CD4-positive, CD25-positive, alpha-beta regulatory T cell (primary cell): ENCODE measurements around the gene ING3. TPM values are rescaled to one million over a fixed set of nuclear protein-coding genes. Genes with fewer than 3 reads are reported as not detected.
A peak's percentile ranks its signal among the peaks of the same experiment; 100 is the strongest.

Experiments
- ATAC-seq, 2 donors: fragments of 150-1000 bp; cut with Tn5 transposase; one replicate each; pipeline ENCODE4 v1.10.0; 2021; ENCODE audit warnings: low read depth in 2 of 2, moderate number of reproducible peaks in 2 of 2, moderate library complexity in 1 of 2
- DNase-seq, 3 donors: peaks; one replicate each; pipeline versions ENCODE4 v3.0.0 to v3.0.0-alpha.2; 2012 to 2022; ENCODE audit warnings: mixed read lengths in 1 of 3
- H3K27ac ChIP-seq: one replicate; pipeline ENCODE4 v1.7.0; 2013; ENCODE audit warnings: mild to moderate bottlenecking, low read length; ENCODE audit not compliant: insufficient read depth, poor library complexity, severe bottlenecking
- H3K27me3 ChIP-seq: one replicate; pipeline ENCODE4 v1.7.0; 2013; ENCODE audit warnings: low read length; ENCODE audit not compliant: control insufficient read depth, insufficient read depth
- H3K36me3 ChIP-seq: one replicate; pipeline ENCODE4 v1.7.0; 2013; ENCODE audit warnings: mild to moderate bottlenecking, low read length, moderate library complexity; ENCODE audit not compliant: control insufficient read depth, insufficient read depth
- H3K4me1 ChIP-seq: 2 replicates; pipeline ENCODE4 v1.7.0; 2013; ENCODE audit warnings: mild to moderate bottlenecking, low read length; ENCODE audit not compliant: insufficient read depth, control insufficient read depth, poor library complexity, severe bottlenecking
- H3K4me3 ChIP-seq: one replicate; pipeline ENCODE4 v1.7.0; 2013; ENCODE audit warnings: low read depth, mild to moderate bottlenecking, low read length, moderate library complexity
- H3K9me3 ChIP-seq, 2 experiments: 1 replicate in 1 of 2; 2 replicates in 1 of 2; pipeline ENCODE4 v1.7.0; 2013; ENCODE audit warnings: low read length in 2 of 2, mild to moderate bottlenecking in 1 of 2, moderate library complexity in 1 of 2; ENCODE audit not compliant: control insufficient read depth in 2 of 2
- H3K27ac Mint-ChIP-seq, 3 donors: one replicate each; pipeline ENCODE4 v1.8.0; 2020 to 2022; ENCODE audit warnings: mild to moderate bottlenecking in 3 of 3, mixed read lengths in 3 of 3, moderate library complexity in 2 of 3
- H3K27me3 Mint-ChIP-seq: one replicate; pipeline ENCODE4 v1.8.0; 2022; ENCODE audit warnings: mild to moderate bottlenecking, mixed read lengths
- H3K36me3 Mint-ChIP-seq: one replicate; pipeline ENCODE4 v1.8.0; 2020; ENCODE audit warnings: mixed read lengths
- H3K4me1 Mint-ChIP-seq, 4 donors: one replicate each; pipeline ENCODE4 v1.8.0; 2020 to 2022; ENCODE audit warnings: mixed read lengths in 4 of 4, mild to moderate bottlenecking in 1 of 4
- H3K4me3 Mint-ChIP-seq, 4 donors: one replicate each; pipeline ENCODE4 v1.8.0; 2020 to 2022; ENCODE audit warnings: mild to moderate bottlenecking in 4 of 4, mixed read lengths in 4 of 4, moderate library complexity in 3 of 4
- H3K9me3 Mint-ChIP-seq, 7 donors: one replicate each; pipeline ENCODE4 v1.8.0; 2020 to 2022; ENCODE audit warnings: mixed read lengths in 7 of 7, mild to moderate bottlenecking in 3 of 7, moderate library complexity in 2 of 7
- polyA plus RNA-seq, 4 donors: library from polyadenylated mRNA; unstranded; fragments of 300-500 nt; fragmentation: Illumina TruSeq; gene quantifications; one replicate each; pipeline ENCODE4 v1.2.3, GENCODE V29; 2021
- total RNA-seq: library from RNA; stranded (reverse); gene quantifications from one replicate; pipeline ENCODE4 v1.2.3, GENCODE V29; 2022

Gene ING3
- total and polyA plus RNA-seq, 5 donors from 2014 or later: 30.4 to 49.3 (median 40.2) TPM

- Histone ChIP-seq H3K9me3 (no peaks in the 10 kb centered on the region), H3K4me1 (no peaks in the 10 kb centered on the region), H3K36me3 (no peaks in the 10 kb centered on the region), H3K4me3 (no peak overlapping the region), H3K27me3 (no peaks in the 10 kb centered on the region), H3K27ac (no peak overlapping the region)
- Mint-ChIP-seq H3K4me1 (no peaks in the 10 kb centered on the region), H3K27me3 (peaks cover 24% of the 10 kb centered on the region), H3K36me3 (no peaks in the 10 kb centered on the region), H3K9me3 (no peaks in the 10 kb centered on the region), H3K4me3 (no peak overlapping the region), H3K27ac (no peak overlapping the region)
- DNase-seq (no peak), ATAC-seq (peak in 1 of 2 donors; percentile 14)
These were observed 25.7 kb upstream of the ING3 start for GRCh38 chr7:120924837-120925236.

- peaks cover 20% of the 10 kb centered on the region for H3K27me3 Mint-ChIP-seq
- ATAC-seq: no peak
These were observed 25.2 kb upstream of the ING3 start for GRCh38 chr7:120925392-120925791.

GRCh38 chr7:120926943-120927346 is 23.6 kb upstream of the ING3 start:
- no peaks in the 10 kb centered on the region for H3K36me3 Mint-ChIP-seq
- peak overlapping the region in 1 of 3 donors; percentile 68 for H3K27ac Mint-ChIP-seq
- no peaks in the 10 kb centered on the region for H3K4me1 ChIP-seq
- H3K9me3 ChIP-seq: no peaks in the 10 kb centered on the region
- H3K36me3 ChIP-seq: no peaks in the 10 kb centered on the region
- H3K27me3 Mint-ChIP-seq: peaks cover 24% of the 10 kb centered on the region
- ATAC-seq (no peak), DNase-seq (no peak)
- H3K9me3 Mint-ChIP-seq: no peaks in the 10 kb centered on the region
- peak overlapping the region in 1 of 4 donors; percentile 76 for H3K4me3 Mint-ChIP-seq
- H3K27me3 ChIP-seq: no peaks in the 10 kb centered on the region
- H3K4me3 ChIP-seq: no peak overlapping the region
- peaks cover 0 to 7% (median 3%) of the 10 kb centered on the region in 4 donors for H3K4me1 Mint-ChIP-seq
- H3K27ac ChIP-seq: no peak overlapping the region

More at GRCh38 chr7:120925392-120925791, 25.2 kb upstream of the ING3 start:
- no peak for DNase-seq
- Mint-ChIP-seq H3K4me3 (no peak overlapping the region), H3K4me1 (no peaks in the 10 kb centered on the region), H3K27ac (no peak overlapping the region), H3K9me3 (no peaks in the 10 kb centered on the region), H3K36me3 (no peaks in the 10 kb centered on the region)
- H3K9me3 ChIP-seq: no peaks in the 10 kb centered on the region
- H3K27ac ChIP-seq: no peak overlapping the region
- no peaks in the 10 kb centered on the region for H3K27me3 ChIP-seq
- H3K36me3 ChIP-seq: no peaks in the 10 kb centered on the region
- no peaks in the 10 kb centered on the region for H3K4me1 ChIP-seq
- no peak overlapping the region for H3K4me3 ChIP-seq

- Histone ChIP-seq H3K27me3 (no peaks in the 10 kb centered on the region), H3K27ac (no peak overlapping the region)
- no peak for ATAC-seq
These were observed 23.0 kb upstream of the ING3 start for GRCh38 chr7:120927454-120928103.

GRCh38 chr7:120931243-120931642 is 19.3 kb upstream of the ING3 start:
- H3K4me3 Mint-ChIP-seq: no peak overlapping the region
- no peaks in the 10 kb centered on the region for H3K36me3 Mint-ChIP-seq
- H3K27me3 Mint-ChIP-seq: peaks cover 13% of the 10 kb centered on the region

More at GRCh38 chr7:120927454-120928103, 23.0 kb upstream of the ING3 start:
- Mint-ChIP-seq H3K27ac (peak overlapping the region in 1 of 3 donors; percentile 68), H3K27me3 (peaks cover 19% of the 10 kb centered on the region), H3K9me3 (no peaks in the 10 kb centered on the region), H3K4me1 (peaks cover 0 to 7% (median 4%) of the 10 kb centered on the region in 4 donors), H3K4me3 (no peak overlapping the region), H3K36me3 (no peaks in the 10 kb centered on the region)
- DNase-seq: no peak
- no peaks in the 10 kb centered on the region for H3K4me1 ChIP-seq
- no peaks in the 10 kb centered on the region for H3K36me3 ChIP-seq
- H3K4me3 ChIP-seq: no peak overlapping the region
- H3K9me3 ChIP-seq: no peaks in the 10 kb centered on the region

DNA sequence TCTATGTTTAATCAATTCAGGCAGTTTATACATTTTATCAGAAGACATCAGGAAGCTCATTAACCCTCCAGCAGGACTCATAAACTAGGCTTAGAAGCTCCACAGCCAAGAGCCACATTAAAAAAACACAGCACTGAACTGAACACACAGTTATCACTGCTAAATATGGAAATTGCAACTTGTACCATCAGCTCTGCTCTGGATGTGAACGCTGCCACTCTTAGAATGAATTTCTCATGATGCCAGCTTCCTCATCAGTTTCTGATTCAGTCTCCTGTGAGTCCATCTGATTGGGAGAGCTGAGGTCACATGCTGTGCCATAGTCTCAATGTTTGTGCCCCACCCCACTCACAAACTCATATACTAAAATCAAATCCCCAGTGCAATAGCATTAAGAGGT is 17.1 kb upstream of the ING3 start:
- ATAC-seq (no peak), DNase-seq (no peak)
- H3K4me1 Mint-ChIP-seq: peaks cover 0 to 12% (median 7%) of the 10 kb centered on the region in 4 donors
- H3K4me3 ChIP-seq: no peak overlapping the region
- H3K27ac Mint-ChIP-seq: no peak overlapping the region
- no peaks in the 10 kb centered on the region for H3K4me1 ChIP-seq
- no peaks in the 10 kb centered on the region for H3K9me3 ChIP-seq
- no peak overlapping the region for H3K27ac ChIP-seq
- no peaks in the 10 kb centered on the region for H3K36me3 Mint-ChIP-seq
- no peaks in the 10 kb centered on the region for H3K9me3 Mint-ChIP-seq
- H3K36me3 ChIP-seq: no peaks in the 10 kb centered on the region
- peaks cover 16% of the 10 kb centered on the region for H3K27me3 Mint-ChIP-seq
- peaks cover 4% of the 10 kb centered on the region for H3K27me3 ChIP-seq
- H3K4me3 Mint-ChIP-seq: no peak overlapping the region

More at GRCh38 chr7:120931243-120931642, 19.3 kb upstream of the ING3 start:
- no peak overlapping the region for H3K27ac ChIP-seq
- DNase-seq (no peak), ATAC-seq (no peak)
- no peaks in the 10 kb centered on the region for H3K9me3 ChIP-seq
- H3K4me1 Mint-ChIP-seq: peaks cover 0 to 12% (median 7%) of the 10 kb centered on the region in 4 donors
- peaks cover 4% of the 10 kb centered on the region for H3K27me3 ChIP-seq
- no peaks in the 10 kb centered on the region for H3K36me3 ChIP-seq
- no peak overlapping the region for H3K27ac Mint-ChIP-seq
- H3K9me3 Mint-ChIP-seq: no peaks in the 10 kb centered on the region
- no peak overlapping the region for H3K4me3 ChIP-seq
- no peaks in the 10 kb centered on the region for H3K4me1 ChIP-seq

DNA sequence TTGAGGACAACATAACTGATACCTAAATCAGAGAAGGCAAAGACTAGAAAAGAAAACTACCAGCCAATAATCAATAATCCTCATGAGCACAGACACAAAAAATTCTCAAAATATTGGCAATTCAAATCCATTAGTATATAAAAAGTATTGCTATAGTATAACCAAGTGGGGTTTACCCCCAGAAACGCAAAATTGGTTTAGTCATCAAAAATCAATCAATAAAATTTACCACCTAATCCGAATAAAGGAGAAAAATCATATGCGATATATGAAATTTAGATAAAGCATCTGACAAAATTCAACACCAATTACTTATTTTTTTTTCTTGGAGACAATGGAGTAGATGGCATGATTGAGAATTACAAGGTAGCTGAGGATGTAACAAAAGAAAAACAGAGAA is 11.2 kb upstream of the ING3 start:
- H3K9me3 ChIP-seq: no peaks in the 10 kb centered on the region
- Mint-ChIP-seq H3K4me3 (no peak overlapping the region), H3K27me3 (peaks cover 13% of the 10 kb centered on the region), H3K9me3 (peaks cover 0 to 1% (median 0%) of the 10 kb centered on the region in 7 donors), H3K27ac (no peak overlapping the region), H3K4me1 (no peaks in the 10 kb centered on the region), H3K36me3 (no peaks in the 10 kb centered on the region)
- peaks cover 7% of the 10 kb centered on the region for H3K27me3 ChIP-seq
- no peaks in the 10 kb centered on the region for H3K36me3 ChIP-seq
- DNase-seq (no peak), ATAC-seq (no peak)
- no peak overlapping the region for H3K4me3 ChIP-seq
- H3K4me1 ChIP-seq: no peaks in the 10 kb centered on the region
- no peak overlapping the region for H3K27ac ChIP-seq

GRCh38 chr7:120941064-120941463 is 9.5 kb upstream of the ING3 start:
- no peak for DNase-seq
- Histone ChIP-seq H3K4me3 (no peak overlapping the region), H3K27me3 (peaks cover 14% of the 10 kb centered on the region), H3K27ac (no peak overlapping the region), H3K9me3 (no peaks in the 10 kb centered on the region), H3K4me1 (no peaks in the 10 kb centered on the region), H3K36me3 (no peaks in the 10 kb centered on the region)
- Mint-ChIP-seq H3K4me1 (no peaks in the 10 kb centered on the region), H3K9me3 (peaks cover 0 to 1% (median 0%) of the 10 kb centered on the region in 7 donors), H3K4me3 (no peak overlapping the region), H3K36me3 (no peaks in the 10 kb centered on the region), H3K27ac (no peak overlapping the region), H3K27me3 (peaks cover 11% of the 10 kb centered on the region)
- ATAC-seq: no peak
